Esophagus muscularis mucosa (tissue), 4 donors: ENCODE measurements around the gene ARRDC2. TPM values are rescaled to one million over a fixed set of nuclear protein-coding genes. Genes with fewer than 3 reads are reported as not detected.

Experiments used
- DNase-seq: peaks from one replicate; pipeline ENCODE4 v3.0.0-alpha.2; 2017; ENCODE audit errors: extremely low spot score
- H3K27ac ChIP-seq, 4 donors: fragments of 200-600 bp; sonication (generic); replicated peaks in 1 of 4; 1 replicate in 3 of 4; 2 replicates in 1 of 4; pipeline ENCODE4 v1.5.1; 2016 to 2019; ENCODE audit warnings: mild to moderate bottlenecking in 1 of 4
- H3K27me3 ChIP-seq, 4 donors: fragments of 200-600 bp; sonication (generic); one replicate each; pipeline versions ENCODE4 v1.5.1 to v1.6.0; 2016 to 2019
- H3K36me3 ChIP-seq, 4 donors: fragments of 200-600 bp; sonication (generic); one replicate each; pipeline ENCODE4 v1.5.1; 2016 to 2019
- H3K4me1 ChIP-seq, 4 donors: fragments of 200-600 bp; sonication (generic); one replicate each; pipeline ENCODE4 v1.5.1; 2016 to 2019
- H3K4me3 ChIP-seq, 4 donors: fragments of 200-600 bp; sonication (generic); 1 replicate in 2 of 4; 2 replicates in 2 of 4; pipeline ENCODE4 v1.5.1; 2016 to 2019; ENCODE audit warnings: mild to moderate bottlenecking in 4 of 4, moderate library complexity in 1 of 4
- H3K9me3 ChIP-seq, 4 donors: fragments of 200-600 bp; sonication (generic); 1 replicate in 3 of 4; 2 replicates in 1 of 4; pipeline ENCODE4 v1.5.1; 2016 to 2019
- EP300 ChIP-seq: sonication (generic); formaldehyde crosslinking; IDR thresholded peaks from one replicate; pipeline ENCODE4 v1.6.1; 2017; ENCODE audit warnings: antibody characterized with exemption
- POLR2A ChIP-seq: fragments of 450-650 bp; IDR thresholded peaks from one replicate; pipeline ENCODE4 v1.6.1; 2017; ENCODE audit warnings: antibody characterized with exemption, moderate library complexity, mild to moderate bottlenecking, low read depth
- POLR2AphosphoS5 ChIP-seq, 2 donors: sonication (generic); formaldehyde crosslinking; IDR thresholded peaks; one replicate each; pipeline ENCODE4 v1.6.1; 2017; ENCODE audit warnings: antibody characterized with exemption in 2 of 2
- WGBS: methylation state at CpG from one replicate; pipeline ENCODE4 v1.1.5; 2018; 5-methylcytosine and 5-hydroxymethylcytosine counted together
- intact Hi-C: fragments of 100-400 bp; cut with DNase I; formaldehyde crosslinking; loops from one replicate; pipeline ENCODE4 v1.15.1; 2023
- total RNA-seq, 4 donors: library from RNA; depleted of rRNA; stranded (reverse); fragments of >200 nt; gene quantifications; one replicate each; pipeline versions ENCODE4 v1.1.0 to v1.2.1, GENCODE V29; 2016
- TF ChIP-seq, protein P1 (sequence below), 3 experiments: fragments of 200-600 bp in 2 of 3; fragments of 450-650 bp in 1 of 3; sonication (generic) in 2 of 3; IDR thresholded peaks; one replicate each; pipeline ENCODE4 v1.5.1; 2017 to 2019; ENCODE audit warnings: antibody characterized with exemption in 3 of 3, mild to moderate bottlenecking in 2 of 3, moderate library complexity in 1 of 3

ARRDC2 gene
- total RNA-seq, 4 donors from 2014 or later, result 30.6 to 69.2 (median 62.5) TPM

DNA sequence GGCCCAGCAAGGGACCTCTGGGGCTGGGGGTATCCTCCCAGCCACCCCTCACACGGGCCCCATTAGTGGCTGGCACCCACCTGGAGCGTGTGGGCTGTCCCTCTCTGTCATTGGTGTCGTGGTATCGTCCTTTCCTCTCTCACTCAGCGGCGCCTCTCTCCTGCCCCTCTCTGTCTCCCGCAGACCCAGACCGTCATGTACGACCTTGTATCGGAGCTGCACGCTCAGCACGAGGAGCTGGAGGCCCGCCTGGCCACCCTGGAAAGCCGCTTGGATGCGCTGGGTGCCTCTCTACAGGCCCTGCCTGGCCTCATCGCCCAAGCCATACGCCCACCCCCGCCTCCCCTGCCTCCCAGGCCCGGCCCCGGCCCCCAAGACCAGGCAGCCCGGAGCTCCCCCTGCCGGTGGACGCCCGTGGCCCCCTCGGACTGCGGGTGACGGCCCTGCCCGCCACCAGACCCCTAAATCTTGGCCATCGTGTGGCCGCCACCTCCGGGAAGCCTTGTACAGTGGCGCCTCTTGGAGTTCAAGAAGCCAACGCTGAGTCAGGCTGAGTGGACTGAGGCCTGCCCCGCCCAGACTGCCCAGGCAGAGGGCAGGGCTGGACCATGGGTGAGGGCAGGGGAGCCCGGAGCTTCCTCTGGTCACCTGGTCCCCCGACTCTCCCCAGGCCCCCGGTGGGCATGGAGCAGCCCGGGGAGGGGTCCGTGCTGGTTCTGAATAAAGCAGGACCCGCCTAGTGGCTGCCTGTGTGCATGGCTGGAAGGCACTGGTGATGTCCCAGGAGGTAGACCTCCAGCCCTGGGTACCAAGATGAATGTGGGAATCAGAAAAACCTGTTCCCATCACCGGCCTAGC lies 9.8 kb upstream of the ARRDC2 start:
- Histone ChIP-seq H3K27me3 (peaks cover 0 to 4% (median 0%) of the 10 kb centered on the region in 4 donors), H3K36me3 (peaks cover 0 to 4% (median 0%) of the 10 kb centered on the region in 4 donors), H3K27ac (peak overlapping the region in 1 of 4 donors; percentile 19), H3K9me3 (no peaks in the 10 kb centered on the region), H3K4me1 (peaks cover 12 to 37% (median 29%) of the 10 kb centered on the region in 4 donors), H3K4me3 (no peak overlapping the region)
- no peak for TF ChIP-seq POLR2A
- TF ChIP-seq, protein P1, sequence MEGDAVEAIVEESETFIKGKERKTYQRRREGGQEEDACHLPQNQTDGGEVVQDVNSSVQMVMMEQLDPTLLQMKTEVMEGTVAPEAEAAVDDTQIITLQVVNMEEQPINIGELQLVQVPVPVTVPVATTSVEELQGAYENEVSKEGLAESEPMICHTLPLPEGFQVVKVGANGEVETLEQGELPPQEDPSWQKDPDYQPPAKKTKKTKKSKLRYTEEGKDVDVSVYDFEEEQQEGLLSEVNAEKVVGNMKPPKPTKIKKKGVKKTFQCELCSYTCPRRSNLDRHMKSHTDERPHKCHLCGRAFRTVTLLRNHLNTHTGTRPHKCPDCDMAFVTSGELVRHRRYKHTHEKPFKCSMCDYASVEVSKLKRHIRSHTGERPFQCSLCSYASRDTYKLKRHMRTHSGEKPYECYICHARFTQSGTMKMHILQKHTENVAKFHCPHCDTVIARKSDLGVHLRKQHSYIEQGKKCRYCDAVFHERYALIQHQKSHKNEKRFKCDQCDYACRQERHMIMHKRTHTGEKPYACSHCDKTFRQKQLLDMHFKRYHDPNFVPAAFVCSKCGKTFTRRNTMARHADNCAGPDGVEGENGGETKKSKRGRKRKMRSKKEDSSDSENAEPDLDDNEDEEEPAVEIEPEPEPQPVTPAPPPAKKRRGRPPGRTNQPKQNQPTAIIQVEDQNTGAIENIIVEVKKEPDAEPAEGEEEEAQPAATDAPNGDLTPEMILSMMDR (IDR thresholded peaks at IDR 0.05), result peak in 1 of 3 experiments; percentile 29
- DNase-seq, result no peak
- intact Hi-C loops, result loop anchor here (2.0 kb wide), 1 partner anchor 139 kb away; the partner anchor contains the start of gene RPL18A
- WGBS, result 75% methylated on average over 26 of the region's 41 CpGs

DNA sequence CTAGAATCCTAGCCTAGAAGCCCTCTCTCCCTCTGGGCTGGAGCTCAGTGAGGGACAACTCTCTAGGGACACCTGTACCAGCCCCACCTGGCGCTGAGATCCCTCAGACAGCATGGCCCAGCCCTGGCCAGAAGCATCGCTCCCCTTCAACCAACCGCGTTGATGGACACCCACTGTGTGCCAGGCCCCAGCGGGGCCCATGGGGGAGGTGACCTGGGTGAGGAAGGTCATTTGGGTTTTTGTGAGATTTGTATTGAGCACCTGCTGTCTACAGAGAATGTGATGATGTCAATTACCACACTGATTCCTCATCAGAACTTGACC lies 9.2 kb upstream of the ARRDC2 start:
- Histone ChIP-seq H3K27ac (peak overlapping the region in 1 of 4 donors; percentile 19), H3K4me3 (no peak overlapping the region)

DNA sequence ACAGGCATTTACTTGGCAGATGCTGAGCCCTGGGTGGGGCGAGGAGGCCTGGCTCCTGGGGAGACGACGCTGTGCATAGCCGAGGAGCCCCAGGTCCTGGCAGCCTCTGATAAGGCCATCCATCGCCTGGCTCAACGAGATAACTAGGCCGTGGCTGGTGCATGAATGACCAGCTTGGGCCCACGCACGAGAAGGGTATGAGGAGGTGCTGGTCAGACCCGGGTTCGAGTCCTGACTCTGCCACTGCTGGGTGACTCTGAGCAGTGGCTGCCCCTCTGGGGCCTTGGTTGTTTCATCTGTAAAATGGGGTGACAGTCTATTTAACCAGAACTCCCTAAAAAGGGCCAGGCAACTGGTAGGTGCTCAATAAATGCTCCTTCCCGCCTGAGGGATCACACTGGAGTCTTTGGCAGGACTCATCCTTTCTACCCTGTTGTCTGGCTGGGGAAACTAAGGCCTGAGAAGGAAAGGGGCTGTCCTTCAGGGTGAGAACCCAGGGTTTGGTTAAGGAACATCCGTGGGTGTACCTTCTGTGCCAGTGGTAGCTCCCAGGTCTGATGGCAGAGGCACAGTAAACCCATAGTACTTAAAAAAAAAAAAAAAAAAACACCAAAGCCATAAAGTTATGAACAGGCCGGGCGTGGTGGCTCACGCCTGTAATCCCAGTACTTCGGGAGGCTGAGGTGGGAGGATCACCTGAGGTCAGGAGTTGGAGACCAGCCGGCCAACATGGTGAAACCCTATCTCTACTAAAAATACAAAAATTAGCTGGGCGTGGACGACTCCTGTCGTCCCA lies 8.1 kb upstream of the ARRDC2 start:
- Histone ChIP-seq H3K27ac (peak overlapping the region; percentile 87 to 89 (median 88)), H3K9me3 (no peaks in the 10 kb centered on the region), H3K4me3 (peak overlapping the region in 3 of 4 donors; percentile 82 to 88 (median 84)), H3K36me3 (peaks cover 0 to 10% (median 0%) of the 10 kb centered on the region in 4 donors), H3K4me1 (peaks cover 12 to 38% (median 30%) of the 10 kb centered on the region in 4 donors), H3K27me3 (no peaks in the 10 kb centered on the region)
- 89% methylated on average over 12 of the region's 21 CpGs for WGBS
- intact Hi-C loops, result loop anchor here (10.0 kb wide), 1 partner anchor 155 kb away; the partner anchor contains the start of gene PIK3R2
- no peak for DNase-seq
- TF ChIP-seq POLR2AphosphoS5 (IDR thresholded peaks at IDR 0.05) (no peak), POLR2A (no peak), EP300 (no peak)

More for the DNA sequence above, 9.2 kb upstream of the ARRDC2 start:
- intact Hi-C loops, result no loop called here
- H3K4me1 ChIP-seq, result peaks cover 12 to 38% (median 30%) of the 10 kb centered on the region in 4 donors
- H3K9me3 ChIP-seq, result no peaks in the 10 kb centered on the region
- DNase-seq, result no peak
- peaks cover 0 to 4% (median 0%) of the 10 kb centered on the region in 4 donors for H3K36me3 ChIP-seq
- TF ChIP-seq POLR2AphosphoS5 (IDR thresholded peaks at IDR 0.05) (no peak), POLR2A (no peak)
- TF ChIP-seq, protein P1 (IDR thresholded peaks at IDR 0.05), result no peak
- H3K27me3 ChIP-seq, result no peaks in the 10 kb centered on the region
- WGBS, result 56% methylated on average over 3 of the region's 5 CpGs

DNA sequence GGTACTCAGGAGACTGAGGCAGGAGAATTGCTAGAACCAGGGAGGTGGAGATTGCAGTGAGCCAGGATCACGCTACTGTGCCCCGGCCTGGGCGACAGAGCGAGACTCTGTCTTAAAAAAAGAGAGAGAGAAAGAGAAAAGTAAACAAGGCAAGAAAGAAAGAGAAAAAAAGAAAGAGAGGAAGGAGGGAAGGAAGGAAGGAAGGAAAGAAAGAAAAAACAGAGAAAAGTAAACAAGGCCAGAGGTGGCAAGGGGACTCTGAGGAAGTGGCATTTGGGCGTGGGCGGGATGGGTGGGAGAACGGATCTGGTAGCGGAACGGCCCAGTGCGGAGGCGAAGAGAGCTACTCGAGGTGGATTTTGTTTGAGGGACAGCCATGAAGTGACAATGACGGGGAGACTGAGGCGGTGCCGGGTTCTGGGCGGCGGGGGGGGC lies 7.5 kb upstream of the ARRDC2 start:
- Histone ChIP-seq H3K27ac (peak overlapping the region; percentile 87 to 89 (median 88)), H3K4me1 (peaks cover 12 to 38% (median 30%) of the 10 kb centered on the region in 4 donors), H3K4me3 (peak overlapping the region; percentile 69 to 88 (median 83)), H3K27me3 (no peaks in the 10 kb centered on the region), H3K9me3 (no peaks in the 10 kb centered on the region), H3K36me3 (peaks cover 0 to 10% (median under 1%) of the 10 kb centered on the region in 4 donors)
- TF ChIP-seq, protein P1 (IDR thresholded peaks at IDR 0.05), result no peak
- TF ChIP-seq EP300 (no peak), POLR2A (no peak), POLR2AphosphoS5 (IDR thresholded peaks at IDR 0.05) (no peak)
- intact Hi-C loops, result loop anchor here (10.0 kb wide), 1 partner anchor 154 kb away; the partner anchor contains the start of gene PIK3R2
- DNase-seq, result no peak
- 25% methylated on average over 17 of the region's 17 CpGs for WGBS
